Measurements from ENCODE around the gene TEAD4.

Gene TEAD4

DNA sequence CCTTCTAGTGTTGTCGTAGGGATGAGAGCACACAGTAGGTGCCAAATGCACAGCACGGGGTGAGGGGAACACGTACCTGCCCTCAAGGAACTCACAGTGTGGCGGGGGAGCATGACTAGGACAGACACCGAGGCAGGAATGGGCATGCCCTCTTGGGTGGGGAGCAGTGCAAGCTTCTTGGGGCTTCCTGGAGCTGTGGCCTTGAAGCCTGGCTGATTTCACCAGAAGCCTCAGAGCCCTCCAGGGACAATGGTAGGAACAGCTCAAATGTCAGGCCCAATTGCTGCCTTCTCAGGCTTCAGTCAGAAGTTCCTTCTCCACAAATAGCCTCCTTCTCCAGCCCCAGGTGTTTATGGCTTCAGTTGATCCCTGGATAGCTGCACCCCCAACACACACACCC is 43.4 kb downstream of the TEAD4 start:
- no peak for DNase-seq (ENCODE audit: low read depth)

DNA sequence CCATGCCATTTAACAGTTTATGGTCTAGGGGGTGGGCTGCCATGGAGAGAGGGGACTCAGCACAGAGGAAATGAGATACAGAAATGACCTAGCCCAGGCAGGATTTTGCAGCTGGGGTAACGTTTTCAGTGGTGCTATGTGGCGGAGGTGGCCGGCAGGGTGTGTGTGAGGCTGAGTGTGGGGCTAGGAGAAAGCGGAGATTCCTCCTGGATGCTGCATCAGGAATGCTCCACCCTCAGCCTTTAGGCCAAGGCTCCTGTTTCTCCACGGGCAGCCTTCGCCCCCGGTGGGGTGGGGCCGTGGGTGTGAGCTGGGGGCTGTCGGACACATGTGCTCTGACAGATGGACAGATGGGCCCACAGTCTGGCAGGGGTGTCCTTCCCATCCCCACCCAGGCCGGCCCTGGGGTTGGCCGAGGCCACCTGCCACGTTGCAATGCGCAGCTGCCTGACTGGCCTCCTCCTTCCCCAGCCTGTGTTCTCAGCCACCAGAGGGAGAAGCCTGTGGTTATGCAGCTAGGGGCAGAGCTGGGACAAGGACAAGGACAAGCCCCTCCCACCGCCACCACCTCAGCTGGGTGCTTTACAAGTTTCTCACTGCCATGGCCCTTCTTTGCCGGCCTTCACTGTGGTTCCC is 44.3 kb downstream of the TEAD4 start:
- DNase-seq (ENCODE audit: low read depth), result no peak

DNA sequence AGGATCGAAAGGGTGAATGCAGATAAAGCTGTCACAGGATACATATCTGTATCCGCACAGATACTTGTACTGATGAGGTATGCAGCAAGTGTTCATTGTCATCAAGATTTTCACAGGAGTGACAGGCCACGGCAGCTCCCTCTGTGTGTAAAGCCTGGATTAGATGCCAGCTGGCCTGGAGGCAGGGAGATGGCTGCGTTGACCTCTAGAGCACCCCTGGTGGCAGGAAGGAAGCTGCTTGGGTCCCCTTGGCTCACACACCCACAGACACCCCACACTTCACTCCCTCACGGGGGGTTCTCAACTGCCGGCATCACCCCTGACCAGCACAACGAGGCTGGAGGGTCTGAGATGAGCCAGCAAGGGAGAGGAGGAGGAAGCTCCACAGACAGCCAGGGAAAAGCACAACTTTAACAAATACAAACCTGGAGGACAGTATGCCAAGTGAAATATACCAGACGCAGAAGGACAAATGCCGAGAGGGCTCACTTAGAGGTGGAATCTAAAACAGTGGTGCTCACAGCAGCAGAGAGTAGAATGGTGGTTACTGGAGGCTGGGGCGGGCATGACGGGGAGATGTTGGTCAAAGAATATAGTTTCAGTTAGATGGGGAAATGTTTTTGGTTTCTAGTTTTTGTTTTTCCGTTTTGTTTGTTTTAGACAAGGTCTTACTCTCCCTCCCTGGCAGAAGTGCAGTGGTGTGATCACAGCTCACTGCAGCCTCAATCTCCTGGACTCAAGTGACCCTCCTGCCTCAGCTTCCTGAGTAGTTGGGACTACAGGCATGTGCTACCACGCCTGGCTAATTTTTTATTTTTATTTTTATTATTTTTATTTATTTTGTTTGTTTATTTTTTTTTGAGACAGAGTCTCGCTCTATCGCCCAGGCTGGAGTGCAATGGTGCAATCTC is 45.7 kb downstream of the TEAD4 start:
- no peak for DNase-seq (ENCODE audit: low read depth)

DNA sequence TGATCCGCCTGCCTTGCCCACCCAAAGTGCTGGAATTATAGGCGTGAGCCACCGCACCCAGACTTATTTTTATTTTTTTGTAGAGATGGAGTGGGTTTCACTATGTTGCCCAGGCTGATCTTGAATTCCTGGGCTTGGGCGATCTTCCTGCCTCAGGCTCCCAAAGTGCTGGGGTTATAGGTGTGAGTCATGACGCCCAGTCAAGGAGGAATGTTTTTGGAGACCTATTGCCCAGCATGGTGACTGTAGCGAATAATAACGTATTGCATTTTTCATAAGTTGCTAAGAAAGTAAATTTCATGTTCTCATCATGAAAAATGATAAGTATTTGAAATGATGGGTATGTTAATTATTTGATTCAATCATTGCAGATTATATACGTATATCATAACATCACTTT is 46.5 kb downstream of the TEAD4 start:
- no peak for DNase-seq (ENCODE audit: low read depth)

DNA sequence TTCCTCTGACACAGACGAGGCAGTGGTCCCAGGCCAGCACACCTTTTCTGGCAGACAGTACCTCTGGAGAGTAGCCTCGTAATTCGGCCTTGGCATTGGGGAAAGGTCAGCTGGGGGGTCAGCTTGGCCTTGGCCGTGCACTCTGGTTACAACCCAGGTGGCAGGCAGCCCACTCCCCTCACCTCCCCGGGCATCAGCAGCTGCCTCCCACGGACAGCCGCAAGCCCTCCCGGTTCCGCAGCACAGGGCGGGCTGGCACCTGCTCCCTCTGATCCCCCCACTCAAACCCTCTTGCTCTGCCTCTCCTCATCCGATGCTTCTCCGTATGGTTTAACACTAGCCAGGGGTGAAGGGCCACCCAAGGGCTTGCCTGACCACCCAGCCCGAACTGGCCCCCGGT is 50.6 kb downstream of the TEAD4 start:
- DNase-seq (ENCODE audit: low read depth), result no peak

DNA sequence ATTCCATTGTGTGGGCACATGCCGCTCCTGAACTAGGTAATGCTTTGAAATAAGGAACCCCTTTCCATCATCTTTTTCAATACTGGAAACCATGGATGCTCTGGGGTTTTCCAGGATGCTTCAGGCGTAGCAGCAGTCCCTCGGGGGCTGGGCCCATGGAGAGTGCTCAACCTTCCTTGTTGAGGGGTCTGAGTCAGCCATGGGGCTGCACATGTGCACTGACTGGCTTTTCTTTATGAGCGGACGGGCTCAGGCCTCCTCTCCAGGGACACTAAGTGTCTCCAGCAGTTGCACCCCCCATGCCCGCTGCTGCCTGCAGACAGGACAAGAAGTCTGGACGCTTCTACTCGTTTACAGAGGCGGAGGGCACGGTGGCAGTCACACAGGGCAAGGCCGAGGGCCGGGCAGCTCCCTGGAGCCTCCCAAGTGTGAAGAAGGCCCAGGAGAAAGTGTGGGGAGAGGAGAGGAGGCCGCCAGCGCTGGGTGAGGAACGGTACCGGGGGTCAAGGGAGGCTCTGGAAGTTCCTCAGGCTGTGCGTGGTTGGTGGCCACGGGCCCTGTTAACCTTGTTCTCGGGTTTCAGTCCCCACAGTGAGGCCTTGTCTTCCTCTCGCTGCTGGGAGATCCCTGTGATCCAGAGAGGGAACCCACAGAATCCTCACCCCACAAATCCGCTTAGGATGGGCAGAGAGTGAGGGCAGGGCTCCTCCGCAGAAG is 51.2 kb downstream of the TEAD4 start:
- no peak for DNase-seq (ENCODE audit: low read depth)

DNA sequence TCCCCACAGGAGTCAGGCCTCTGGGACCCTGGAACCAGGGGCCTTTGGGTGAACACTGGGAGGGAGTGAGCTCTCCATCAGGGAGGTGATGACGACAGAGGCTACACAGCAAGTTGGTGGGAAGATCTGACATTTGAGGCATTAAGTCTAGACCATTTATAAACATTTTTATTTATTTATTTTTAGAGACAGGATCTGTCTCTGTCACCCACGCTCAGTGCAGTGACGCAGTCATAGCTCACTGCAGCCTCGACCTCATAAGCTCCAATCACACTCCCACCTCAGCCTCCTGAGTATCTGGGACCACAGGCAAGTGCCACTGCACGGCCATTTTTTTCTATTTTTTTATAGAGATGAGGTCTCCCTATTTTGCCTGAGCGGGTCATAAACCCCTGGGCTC is 53.6 kb downstream of the TEAD4 start:
- no peak for DNase-seq (ENCODE audit: low read depth)

DNA sequence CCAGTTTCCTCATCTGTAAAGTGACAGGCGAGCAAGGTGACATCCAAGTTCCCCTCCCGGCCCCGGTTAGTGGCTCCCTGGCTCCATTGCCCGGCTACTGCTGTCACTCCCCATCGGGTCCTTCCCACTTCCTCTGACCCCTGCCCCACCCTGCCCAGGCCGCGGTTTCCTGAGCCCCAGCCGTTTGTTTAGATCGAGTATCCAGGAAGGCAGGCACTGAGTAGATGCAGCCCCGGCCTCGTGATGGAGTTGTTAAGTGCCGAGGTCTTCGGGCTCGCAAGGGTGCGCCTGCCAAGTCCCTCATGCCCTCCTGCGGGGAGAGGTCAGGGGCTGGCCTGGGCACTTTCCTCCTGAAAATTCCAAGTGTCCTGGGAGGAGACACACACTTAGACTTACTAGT is 55.4 kb downstream of the TEAD4 start:
- no peak for DNase-seq (ENCODE audit: low read depth)

DNA sequence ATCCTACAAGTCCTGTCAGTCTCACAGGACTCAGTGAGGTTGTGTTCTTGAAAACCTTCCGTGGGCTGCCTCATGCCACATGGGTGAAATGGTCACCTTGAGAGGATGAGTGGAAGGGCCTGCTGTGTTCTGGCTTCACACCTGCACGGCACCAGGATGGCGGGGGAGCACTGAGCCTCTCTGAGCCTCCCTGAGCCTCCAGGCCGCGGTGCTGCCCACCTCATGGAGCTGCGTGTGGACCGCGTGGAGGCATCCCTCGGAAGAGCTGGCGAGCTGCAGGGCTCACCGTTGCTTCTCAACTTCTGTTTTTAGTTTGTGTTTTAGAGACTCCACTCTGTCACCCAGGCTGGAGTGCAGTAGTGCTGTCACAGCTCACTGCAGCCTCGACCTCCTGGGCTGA is 56.2 kb downstream of the TEAD4 start:
- no peak for DNase-seq (ENCODE audit: low read depth)

DNA sequence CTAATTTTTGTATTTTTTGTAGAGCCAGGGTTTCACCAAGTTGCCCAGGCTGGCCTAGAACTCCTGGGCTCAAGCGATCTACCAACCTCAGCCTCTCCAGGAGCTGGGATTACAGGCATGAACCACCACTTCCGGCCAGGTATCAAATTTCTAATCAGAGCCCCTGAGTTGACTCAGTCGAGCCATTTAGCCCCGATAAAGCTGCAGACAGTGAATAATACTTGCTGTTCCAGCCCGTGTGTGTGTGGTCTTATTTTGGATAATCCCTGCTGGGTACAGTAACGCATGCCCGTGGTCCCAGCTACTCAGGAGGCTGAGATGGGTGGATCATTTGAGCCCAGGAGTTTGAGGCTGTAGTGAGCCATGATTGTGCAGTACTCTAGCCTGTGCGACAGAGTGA is 57.0 kb downstream of the TEAD4 start:
- no peak for DNase-seq (ENCODE audit: low read depth)

DNA sequence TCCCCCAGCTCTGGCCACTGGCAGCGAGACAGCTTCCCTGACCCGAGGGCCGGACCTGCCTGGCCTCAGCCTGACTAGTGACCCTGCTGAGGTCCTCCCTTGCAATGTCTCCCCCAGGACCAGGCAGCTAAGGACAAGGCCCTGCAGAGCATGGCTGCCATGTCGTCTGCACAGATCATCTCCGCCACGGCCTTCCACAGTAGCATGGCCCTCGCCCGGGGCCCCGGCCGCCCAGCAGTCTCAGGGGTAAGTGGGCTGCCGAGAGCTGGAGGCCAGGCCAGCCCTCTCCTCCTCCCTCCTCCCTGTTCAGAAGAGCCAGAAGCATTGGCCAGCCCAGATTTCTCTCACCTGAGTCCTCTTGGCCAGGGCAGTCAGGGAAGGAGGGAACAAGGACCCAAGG is 58.1 kb downstream of the TEAD4 start:
- DNase-seq (ENCODE audit: low read depth), result no peak

DNA sequence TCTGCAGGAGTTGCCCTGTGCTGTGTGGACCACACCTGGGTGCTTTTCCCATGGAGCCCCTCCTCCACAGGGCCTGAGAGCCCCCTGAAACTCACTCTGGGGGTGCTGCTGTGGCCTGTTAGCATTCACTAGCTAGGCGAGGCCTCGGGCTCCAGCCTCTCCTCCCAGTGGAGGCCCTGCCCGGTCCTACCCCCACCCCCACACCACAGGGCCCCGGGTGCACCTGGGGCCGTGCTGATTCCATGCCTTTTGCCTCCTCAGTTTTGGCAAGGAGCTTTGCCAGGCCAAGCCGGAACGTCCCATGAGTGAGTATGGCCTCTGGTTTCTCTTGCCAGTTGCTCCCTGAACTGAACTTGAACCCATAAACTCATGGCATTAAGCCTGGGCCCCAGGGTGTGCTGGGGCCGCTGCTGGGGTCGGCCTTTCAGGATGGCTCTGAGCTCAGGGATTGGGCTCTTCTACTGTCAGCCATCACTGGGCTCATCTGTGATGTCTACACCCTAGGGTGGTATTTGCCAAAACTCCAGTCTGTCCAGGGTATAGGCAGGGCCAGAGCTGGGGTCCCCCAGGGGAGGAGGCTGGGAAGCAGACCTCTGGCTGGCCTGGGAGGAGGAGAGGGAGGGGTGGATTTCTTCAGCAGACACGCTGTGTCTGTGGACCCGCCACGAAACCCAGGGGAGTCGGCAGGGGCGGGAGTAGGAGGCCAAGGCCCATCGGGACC is 59.2 kb downstream of the TEAD4 start:
- no peak for DNase-seq (ENCODE audit: low read depth)

DNA sequence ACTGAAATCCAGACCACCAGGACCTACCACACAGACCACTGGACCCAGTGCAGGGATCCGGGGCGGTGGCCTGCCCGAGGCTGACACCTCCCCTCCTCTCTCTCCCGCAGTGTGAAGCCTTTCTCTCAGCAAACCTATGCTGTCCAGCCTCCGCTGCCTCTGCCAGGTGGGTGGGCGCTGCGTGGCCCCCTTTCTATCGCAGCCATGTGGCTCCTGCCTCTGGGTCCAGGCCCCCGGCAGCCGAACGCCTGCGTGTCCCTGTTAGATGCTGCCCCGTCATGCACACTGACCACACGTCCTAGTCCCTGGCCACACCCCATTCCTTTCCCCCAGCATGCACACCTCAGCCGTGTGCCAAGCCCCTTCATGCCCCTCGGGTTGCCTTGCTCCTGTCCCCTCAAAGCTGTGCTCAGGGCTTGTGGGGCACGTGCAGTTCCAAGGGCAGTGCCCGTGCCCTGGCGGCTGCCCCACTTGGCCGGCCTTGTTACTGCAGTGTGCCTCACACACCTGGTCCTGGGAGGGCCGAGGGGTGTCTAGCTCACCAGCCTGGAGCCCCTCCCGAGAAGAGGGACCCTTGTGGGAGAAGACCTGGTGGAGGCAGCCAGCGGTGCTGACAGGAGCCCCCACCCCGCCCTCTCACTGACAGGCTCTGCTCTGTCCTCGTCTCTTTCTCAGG is 59.9 kb downstream of the TEAD4 start:
- DNase-seq (ENCODE audit: low read depth), result no peak

DNA sequence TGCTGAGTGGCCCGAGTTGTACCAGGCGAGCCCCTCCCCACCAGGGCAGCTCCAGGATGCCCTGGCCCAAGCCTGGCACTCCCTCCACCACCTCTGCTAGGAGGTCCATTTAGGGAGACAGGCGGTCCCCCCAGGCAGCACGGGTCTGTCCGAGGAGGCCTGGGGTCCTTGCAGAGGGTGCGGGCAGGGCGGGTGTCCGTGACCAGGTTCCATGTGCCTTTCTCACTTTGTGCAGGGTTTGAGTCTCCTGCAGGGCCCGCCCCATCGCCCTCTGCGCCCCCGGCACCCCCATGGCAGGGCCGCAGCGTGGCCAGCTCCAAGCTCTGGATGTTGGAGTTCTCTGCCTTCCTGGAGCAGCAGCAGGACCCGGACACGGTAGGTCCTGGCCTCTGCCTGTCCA is 61.2 kb downstream of the TEAD4 start:
- DNase-seq (ENCODE audit: low read depth), result no peak

DNA sequence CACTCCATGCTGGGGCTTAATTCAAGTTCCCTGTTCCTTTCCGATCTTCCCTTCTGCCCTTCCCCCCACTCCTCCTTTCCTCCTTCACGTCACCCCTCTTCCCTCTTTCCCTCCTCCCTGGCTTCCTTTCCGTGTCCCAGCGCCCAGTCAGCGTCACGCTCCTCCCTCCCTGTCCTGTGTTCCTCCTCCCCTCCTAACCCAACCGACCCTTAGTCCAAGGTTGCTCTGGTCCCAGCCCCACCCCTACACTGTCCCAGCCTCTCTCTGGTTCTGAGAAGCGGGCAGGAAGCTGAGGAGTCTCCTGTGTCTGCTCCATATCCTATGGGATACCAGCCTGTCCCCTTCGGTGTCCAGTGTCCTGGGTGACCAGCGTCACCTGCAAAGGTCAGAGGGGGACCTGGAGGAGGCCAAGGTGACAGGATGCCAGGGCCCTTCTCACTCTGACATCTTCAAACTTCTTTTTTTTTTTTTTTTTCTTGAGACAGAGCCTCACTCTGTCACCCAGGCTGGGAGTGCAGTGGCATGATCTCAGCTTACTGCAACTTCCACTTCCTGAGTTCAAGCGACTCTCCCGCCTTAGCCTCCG is 61.7 kb downstream of the TEAD4 start:
- DNase-seq (ENCODE audit: low read depth), result no peak

DNA sequence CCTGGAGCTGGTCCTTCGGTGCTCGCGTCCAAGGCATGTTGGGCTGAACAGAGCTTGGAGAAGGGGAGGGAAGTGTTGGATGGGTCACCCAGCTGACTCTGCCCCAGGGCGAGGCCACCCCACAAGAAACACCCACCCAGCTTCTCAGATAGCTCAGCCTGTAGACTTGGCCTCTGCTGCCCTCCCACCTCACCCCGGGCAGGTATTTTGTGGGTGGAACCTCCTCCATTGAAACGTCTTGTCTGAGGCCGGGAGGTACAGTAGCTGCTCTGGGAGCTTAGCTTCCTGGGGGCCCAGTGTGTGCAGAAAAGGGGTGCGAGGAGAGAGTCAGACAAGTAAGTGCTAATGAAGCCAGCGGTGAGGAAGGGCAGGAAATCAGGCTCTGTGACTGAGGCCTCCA is 63.2 kb downstream of the TEAD4 start:
- DNase-seq (ENCODE audit: low read depth), result no peak

DNA sequence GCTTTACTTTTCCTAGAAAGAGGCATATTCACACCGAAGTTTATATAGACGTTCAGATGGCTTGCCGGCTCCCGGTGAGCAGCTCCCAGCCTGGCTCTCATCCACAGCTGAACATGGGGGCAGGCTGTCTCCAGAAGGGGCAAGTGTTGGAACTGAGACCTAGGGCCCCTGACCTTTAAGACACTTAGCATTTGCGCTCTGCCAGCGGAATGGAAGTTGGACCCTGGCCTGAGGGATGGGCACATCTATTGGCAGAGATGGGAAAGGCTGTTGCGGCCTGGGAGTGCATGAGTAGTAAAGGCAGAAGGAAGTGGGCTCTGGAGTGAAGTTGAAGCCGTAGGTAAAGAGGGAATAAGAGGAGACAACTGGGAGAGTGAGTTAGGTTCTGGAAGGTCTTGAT is 63.8 kb downstream of the TEAD4 start:
- DNase-seq (ENCODE audit: low read depth), result no peak

DNA sequence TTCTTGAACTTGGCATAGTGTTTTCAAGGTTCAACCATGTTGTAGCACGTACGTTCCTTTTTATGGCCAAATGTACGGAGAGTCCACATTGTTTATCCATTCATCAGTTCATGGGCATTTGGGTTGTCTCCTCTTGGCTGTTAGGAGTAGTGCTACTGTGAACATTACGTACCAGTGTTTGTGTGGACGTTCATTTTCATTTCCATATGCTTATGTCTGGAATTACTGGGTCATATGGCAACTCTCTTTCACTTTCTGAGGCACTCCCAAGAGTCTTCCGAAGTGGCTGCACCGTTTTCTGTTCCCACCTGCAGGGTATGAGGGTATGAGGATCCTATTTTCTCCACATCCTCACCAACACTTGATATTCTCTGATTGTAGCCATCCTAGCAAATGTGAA is 68.9 kb downstream of the TEAD4 start:
- DNase-seq (ENCODE audit: low read depth), result no peak

DNA sequence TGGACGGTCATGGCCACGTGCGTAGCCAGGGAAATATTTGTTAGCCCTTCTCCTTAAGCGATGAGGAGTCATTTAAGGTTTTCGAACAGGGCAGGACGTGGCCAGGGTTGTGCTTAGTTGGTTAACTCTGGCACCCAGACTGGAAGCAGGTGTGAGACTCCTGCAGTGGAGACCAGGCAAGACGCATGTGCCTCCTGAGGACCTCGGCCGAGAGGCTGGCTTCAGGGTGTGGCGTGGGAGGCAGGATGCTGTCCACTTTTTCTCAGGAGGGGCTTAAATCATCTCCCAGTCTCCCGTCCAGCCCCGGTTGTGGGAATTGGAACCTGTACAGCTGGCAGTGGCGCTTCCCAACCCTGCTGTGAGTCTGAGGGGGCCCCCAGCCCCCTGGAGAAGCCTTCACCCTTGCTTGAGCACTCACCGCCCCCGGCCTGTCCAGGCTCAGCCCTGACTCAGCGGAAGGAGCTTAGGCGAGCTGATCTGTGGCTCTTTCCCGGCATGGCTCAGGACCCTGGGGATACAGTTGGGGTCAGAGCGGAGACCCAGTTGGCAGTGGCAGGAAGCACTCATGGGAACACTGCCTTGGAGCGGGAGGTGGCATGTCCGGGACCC is 71.7 kb downstream of the TEAD4 start:
- DNase-seq (ENCODE audit: low read depth), result no peak

DNA sequence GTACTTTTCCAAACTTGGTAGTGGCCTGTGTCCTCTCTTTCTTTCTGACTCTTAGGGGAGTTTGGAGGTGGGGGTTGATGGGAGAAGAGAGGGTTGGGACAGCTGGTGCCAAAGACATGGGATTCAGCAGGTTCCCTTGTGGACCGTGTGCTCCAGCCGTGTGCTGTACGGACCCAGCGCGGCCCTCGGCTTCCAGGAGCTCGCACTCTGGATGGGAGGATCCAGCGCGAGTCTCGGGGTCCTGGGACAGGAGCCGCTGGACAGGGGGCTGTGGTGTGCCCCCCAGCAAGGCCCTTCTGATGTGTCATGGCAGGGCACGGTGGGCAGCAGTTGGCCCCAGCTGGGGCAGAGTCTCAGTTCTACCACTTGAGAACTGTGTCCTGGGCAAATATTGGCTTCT is 73.0 kb downstream of the TEAD4 start:
- no peak for DNase-seq (ENCODE audit: low read depth)

All from activated T-helper 1 cell treated with Interleukin-2 at 50 U/mL for 16 hours (primary cell).